Measurements from ENCODE around the gene ASH1L.
"Not testable (repeated sequence)": the region's sequence is repeated elsewhere in the genome, so short reads cannot be mapped to it uniquely, and the experiment has no call there.

The ASH1L gene

GRCh38 chr1:155608888-155609225 is 46.3 kb upstream of the ASH1L start:
- no peak for ATAC-seq
- TF ChIP-seq PATZ1 (CRISPR knock-in tag; IDR thresholded peaks at IDR 0.05; ENCODE audit: borderline replicate concordance) (no peak), ZNF565 (CRISPR knock-in tag; conservative IDR thresholded peaks at IDR 0.05; ENCODE audit: low read depth) (no peak), TCF4 (CRISPR knock-in tag; IDR thresholded peaks at IDR 0.05; ENCODE audit: borderline replicate concordance) (no peak)

GRCh38 chr1:155607708-155608107 is 45.1 kb upstream of the ASH1L start:
- no peak for TF ChIP-seq CSRNP3 (CRISPR knock-in tag; IDR thresholded peaks at IDR 0.05)
- no peak for TF ChIP-seq OSR1 (CRISPR knock-in tag; IDR thresholded peaks at IDR 0.05)
- no peak for TF ChIP-seq TCF4 (CRISPR knock-in tag; IDR thresholded peaks at IDR 0.05; ENCODE audit: borderline replicate concordance)
- TF ChIP-seq, protein P1, sequence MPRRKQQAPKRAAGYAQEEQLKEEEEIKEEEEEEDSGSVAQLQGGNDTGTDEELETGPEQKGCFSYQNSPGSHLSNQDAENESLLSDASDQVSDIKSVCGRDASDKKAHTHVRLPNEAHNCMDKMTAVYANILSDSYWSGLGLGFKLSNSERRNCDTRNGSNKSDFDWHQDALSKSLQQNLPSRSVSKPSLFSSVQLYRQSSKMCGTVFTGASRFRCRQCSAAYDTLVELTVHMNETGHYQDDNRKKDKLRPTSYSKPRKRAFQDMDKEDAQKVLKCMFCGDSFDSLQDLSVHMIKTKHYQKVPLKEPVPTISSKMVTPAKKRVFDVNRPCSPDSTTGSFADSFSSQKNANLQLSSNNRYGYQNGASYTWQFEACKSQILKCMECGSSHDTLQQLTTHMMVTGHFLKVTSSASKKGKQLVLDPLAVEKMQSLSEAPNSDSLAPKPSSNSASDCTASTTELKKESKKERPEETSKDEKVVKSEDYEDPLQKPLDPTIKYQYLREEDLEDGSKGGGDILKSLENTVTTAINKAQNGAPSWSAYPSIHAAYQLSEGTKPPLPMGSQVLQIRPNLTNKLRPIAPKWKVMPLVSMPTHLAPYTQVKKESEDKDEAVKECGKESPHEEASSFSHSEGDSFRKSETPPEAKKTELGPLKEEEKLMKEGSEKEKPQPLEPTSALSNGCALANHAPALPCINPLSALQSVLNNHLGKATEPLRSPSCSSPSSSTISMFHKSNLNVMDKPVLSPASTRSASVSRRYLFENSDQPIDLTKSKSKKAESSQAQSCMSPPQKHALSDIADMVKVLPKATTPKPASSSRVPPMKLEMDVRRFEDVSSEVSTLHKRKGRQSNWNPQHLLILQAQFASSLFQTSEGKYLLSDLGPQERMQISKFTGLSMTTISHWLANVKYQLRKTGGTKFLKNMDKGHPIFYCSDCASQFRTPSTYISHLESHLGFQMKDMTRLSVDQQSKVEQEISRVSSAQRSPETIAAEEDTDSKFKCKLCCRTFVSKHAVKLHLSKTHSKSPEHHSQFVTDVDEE (CRISPR knock-in tag; IDR thresholded peaks at IDR 0.05) = no peak
- no peak for TF ChIP-seq ESRRG (CRISPR knock-in tag; IDR thresholded peaks at IDR 0.05)
- TF ChIP-seq, protein P2, sequence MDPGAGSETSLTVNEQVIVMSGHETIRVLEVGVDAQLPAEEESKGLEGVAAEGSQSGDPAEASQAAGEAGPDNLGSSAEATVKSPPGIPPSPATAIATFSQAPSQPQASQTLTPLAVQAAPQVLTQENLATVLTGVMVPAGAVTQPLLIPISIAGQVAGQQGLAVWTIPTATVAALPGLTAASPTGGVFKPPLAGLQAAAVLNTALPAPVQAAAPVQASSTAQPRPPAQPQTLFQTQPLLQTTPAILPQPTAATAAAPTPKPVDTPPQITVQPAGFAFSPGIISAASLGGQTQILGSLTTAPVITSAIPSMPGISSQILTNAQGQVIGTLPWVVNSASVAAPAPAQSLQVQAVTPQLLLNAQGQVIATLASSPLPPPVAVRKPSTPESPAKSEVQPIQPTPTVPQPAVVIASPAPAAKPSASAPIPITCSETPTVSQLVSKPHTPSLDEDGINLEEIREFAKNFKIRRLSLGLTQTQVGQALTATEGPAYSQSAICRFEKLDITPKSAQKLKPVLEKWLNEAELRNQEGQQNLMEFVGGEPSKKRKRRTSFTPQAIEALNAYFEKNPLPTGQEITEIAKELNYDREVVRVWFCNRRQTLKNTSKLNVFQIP (CRISPR knock-in tag; IDR thresholded peaks at IDR 0.05; ENCODE audit: borderline replicate concordance, low read depth) = no peak
- ATAC-seq = no peak

DNA sequence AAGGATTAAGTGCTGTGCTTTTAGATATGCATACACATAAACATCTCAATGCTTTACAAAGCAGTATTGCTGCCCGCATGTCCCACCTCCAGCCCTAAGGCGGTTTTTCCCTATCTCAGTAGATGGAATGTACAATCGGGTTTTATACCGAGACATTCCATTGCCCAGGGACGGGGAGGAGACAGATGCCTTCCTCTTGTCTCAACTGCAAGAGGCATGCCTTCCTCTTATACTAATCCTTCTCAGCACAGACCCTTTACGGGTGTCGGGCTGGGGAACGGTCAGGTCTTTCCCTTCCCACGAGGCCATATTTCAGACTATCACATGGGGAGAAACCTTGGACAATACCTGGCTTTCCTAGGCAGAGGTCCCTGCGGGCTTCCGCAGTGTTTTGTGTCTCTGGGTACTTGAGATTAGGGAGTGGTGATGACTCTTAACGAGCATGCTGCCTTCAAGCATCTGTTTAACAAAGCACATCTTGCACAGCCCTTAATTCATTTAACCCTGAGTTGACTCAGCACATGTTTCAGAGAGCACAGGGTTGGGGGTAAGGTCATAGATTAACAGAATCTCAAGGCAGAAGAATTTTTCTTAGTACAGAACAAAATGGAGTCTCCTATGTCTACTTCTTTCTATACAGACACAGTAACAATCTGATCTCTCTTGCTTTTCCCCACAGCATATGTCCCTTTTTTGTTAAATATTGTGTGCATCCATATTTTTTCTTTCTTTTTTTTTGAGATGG is 37.4 kb upstream of the ASH1L start:
- not testable (repeated sequence) for ATAC-seq

GRCh38 chr1:155598842-155599331 is 36.3 kb upstream of the ASH1L start:
- peak; percentile 85 for ATAC-seq
- TF ChIP-seq CREB5 (CRISPR knock-in tag; IDR thresholded peaks at IDR 0.05; ENCODE audit: low read depth) (no peak), BACH2 (CRISPR knock-in tag; IDR thresholded peaks at IDR 0.05; ENCODE audit: borderline replicate concordance) (no peak), OSR1 (CRISPR knock-in tag; IDR thresholded peaks at IDR 0.05) (no peak), SNAI2 (CRISPR knock-in tag; IDR thresholded peaks at IDR 0.05) (no peak), CSDC2 (CRISPR knock-in tag; IDR thresholded peaks at IDR 0.05) (no peak), CSRNP3 (CRISPR knock-in tag; IDR thresholded peaks at IDR 0.05) (no peak), ZNF8 (CRISPR knock-in tag; IDR thresholded peaks at IDR 0.05) (no peak)
- TF ChIP-seq, protein P1 (CRISPR knock-in tag; IDR thresholded peaks at IDR 0.05) = no peak

Data from SK-N-SH treated with all-trans-retinoic acid at 6 μM for 48 hours (cell line).